H9 (cell line): ENCODE results near the gene CTR9. TPM values are rescaled to one million over a fixed set of nuclear protein-coding genes. Genes with fewer than 3 reads are reported as not detected.

Experiments used
- DNase-seq: peaks from one replicate; pipeline ENCODE4 v3.0.0-alpha.2; 2017
- H2AFZ ChIP-seq: one replicate; pipeline ENCODE4 v1.6.1; 2013; ENCODE audit warnings: mild to moderate bottlenecking, low read length, control low read depth, moderate library complexity
- H2AK5ac ChIP-seq: 2 replicates; pipeline ENCODE4 v1.6.1; 2013; ENCODE audit warnings: low read length, control low read depth, mixed read lengths; ENCODE audit not compliant: insufficient read length
- H2BK120ac ChIP-seq: one replicate; pipeline ENCODE4 v1.6.1; 2013; ENCODE audit warnings: low read depth, mild to moderate bottlenecking, low read length, control low read depth, inconsistent platforms; ENCODE audit not compliant: poor library complexity, severe bottlenecking
- H2BK12ac ChIP-seq: 2 replicates; pipeline ENCODE4 v1.6.1; 2013; ENCODE audit warnings: low read length, control low read depth, mixed read lengths, low read depth; ENCODE audit not compliant: insufficient read length
- H2BK15ac ChIP-seq: 2 replicates; pipeline ENCODE4 v1.6.1; 2013; ENCODE audit warnings: low read depth, low read length, control low read depth
- H2BK20ac ChIP-seq: one replicate; pipeline ENCODE4 v1.6.1; 2013; ENCODE audit warnings: low read depth, mild to moderate bottlenecking, low read length, control low read depth, inconsistent platforms; ENCODE audit not compliant: poor library complexity, severe bottlenecking
- H2BK5ac ChIP-seq: 2 replicates; pipeline ENCODE4 v1.6.1; 2013; ENCODE audit warnings: low read length, control low read depth, mixed read lengths; ENCODE audit not compliant: insufficient read length
- H3K14ac ChIP-seq: 2 replicates; pipeline ENCODE4 v1.6.1; 2013; ENCODE audit warnings: low read length, control low read depth; ENCODE audit not compliant: insufficient read depth
- H3K18ac ChIP-seq: 2 replicates; pipeline ENCODE4 v1.6.1; 2013; ENCODE audit warnings: low read depth, mild to moderate bottlenecking, mixed read lengths, low read length, control low read depth; ENCODE audit not compliant: insufficient read length
- H3K23ac ChIP-seq: 2 replicates; pipeline ENCODE4 v1.6.1; 2013; ENCODE audit warnings: low read length, control low read depth, mixed read lengths, low read depth; ENCODE audit not compliant: insufficient read length
- H3K23me2 ChIP-seq: 2 replicates; pipeline ENCODE4 v1.6.1; 2013; ENCODE audit warnings: low read depth, mild to moderate bottlenecking, mixed read lengths, low read length, control low read depth; ENCODE audit not compliant: insufficient read length, poor library complexity, severe bottlenecking
- H3K27ac ChIP-seq: 2 replicates; pipeline ENCODE4 v1.5.1; 2013; ENCODE audit warnings: low read length, control low read depth, mixed read lengths, low read depth; ENCODE audit not compliant: insufficient read length
- H3K27me3 ChIP-seq: 2 replicates; pipeline ENCODE4 v1.6.1; 2013; ENCODE audit warnings: low read length, control low read depth, inconsistent platforms; ENCODE audit not compliant: insufficient read depth
- H3K4ac ChIP-seq: 2 replicates; pipeline ENCODE4 v1.6.1; 2013; ENCODE audit warnings: low read depth, mild to moderate bottlenecking, control low read depth, inconsistent platforms, low read length, moderate library complexity
- H3K4me1 ChIP-seq: 2 replicates; pipeline ENCODE4 v1.6.1; 2013; ENCODE audit warnings: low read length, control low read depth, inconsistent platforms; ENCODE audit not compliant: insufficient read depth
- H3K4me2 ChIP-seq: 2 replicates; pipeline ENCODE4 v1.6.1; 2013; ENCODE audit warnings: low read length, control low read depth, mixed read lengths; ENCODE audit not compliant: insufficient read length, insufficient read depth
- H3K56ac ChIP-seq: 2 replicates; pipeline ENCODE4 v1.6.1; 2013; ENCODE audit warnings: low read depth, mild to moderate bottlenecking, mixed read lengths, low read length, control low read depth; ENCODE audit not compliant: insufficient read length
- H3K79me1 ChIP-seq: 2 replicates; pipeline ENCODE4 v1.6.1; 2013; ENCODE audit warnings: low read depth, mild to moderate bottlenecking, moderate library complexity, low read length, control low read depth, inconsistent platforms; ENCODE audit not compliant: insufficient read depth, poor library complexity, severe bottlenecking
- H3K79me2 ChIP-seq: 2 replicates; pipeline ENCODE4 v1.6.1; 2013; ENCODE audit warnings: low read length, control low read depth, inconsistent platforms; ENCODE audit not compliant: insufficient read depth
- H3K9ac ChIP-seq: 2 replicates; pipeline ENCODE4 v1.6.1; 2013; ENCODE audit warnings: low read length, control low read depth, mixed read lengths; ENCODE audit not compliant: insufficient read length; ENCODE audit errors: extremely low read depth
- H3K9me3 ChIP-seq: one replicate; pipeline ENCODE4 v1.6.1; 2013; ENCODE audit warnings: low read depth, low read length, inconsistent platforms; ENCODE audit not compliant: control insufficient read depth
- H3T11ph ChIP-seq: one replicate; pipeline ENCODE4 v1.6.1; 2013; ENCODE audit warnings: mild to moderate bottlenecking, low read length, control low read depth, inconsistent platforms
- H4K20me1 ChIP-seq: one replicate; pipeline ENCODE4 v1.6.1; 2013; ENCODE audit not compliant: control insufficient read depth, insufficient read length, insufficient read depth
- H4K5ac ChIP-seq: 2 replicates; pipeline ENCODE4 v1.6.1; 2013; ENCODE audit warnings: low read depth, mild to moderate bottlenecking, mixed read lengths, low read length, control low read depth; ENCODE audit not compliant: insufficient read length
- H4K8ac ChIP-seq: replicated peaks from 2 replicates; pipeline ENCODE4 v1.6.1; 2013; ENCODE audit warnings: low read length, control low read depth, mixed read lengths, low read depth; ENCODE audit not compliant: insufficient read length
- H4K91ac ChIP-seq: 2 replicates; pipeline ENCODE4 v1.6.1; 2013; ENCODE audit warnings: low read depth, mild to moderate bottlenecking, moderate library complexity, mixed read lengths, low read length, control low read depth; ENCODE audit not compliant: insufficient read length
- H3K27ac Mint-ChIP-seq, 3 experiments: 2 replicates in 2 of 3; 3 replicates in 1 of 3; pipeline ENCODE4 v1.8.0; 2020 to 2021; ENCODE audit warnings: mixed read lengths in 3 of 3, mild to moderate bottlenecking in 1 of 3, moderate library complexity in 1 of 3
- H3K27me3 Mint-ChIP-seq: 2 replicates; pipeline ENCODE4 v1.8.0; 2021; ENCODE audit warnings: low read depth, mild to moderate bottlenecking, moderate library complexity, mixed read lengths
- H3K36me3 Mint-ChIP-seq, 3 experiments: 2 replicates in 2 of 3; 3 replicates in 1 of 3; pipeline ENCODE4 v1.8.0; 2020 to 2021; ENCODE audit warnings: low read depth in 3 of 3, mixed read lengths in 3 of 3; ENCODE audit not compliant: insufficient read depth in 1 of 3
- H3K4me1 Mint-ChIP-seq, 2 experiments: 2 replicates each; pipeline ENCODE4 v1.8.0; 2020; ENCODE audit warnings: mixed read lengths in 2 of 2
- H3K4me3 Mint-ChIP-seq, 2 experiments: 2 replicates in 1 of 2; 3 replicates in 1 of 2; pipeline ENCODE4 v1.8.0; 2020 to 2021; ENCODE audit warnings: mild to moderate bottlenecking in 2 of 2, mixed read lengths in 2 of 2, moderate library complexity in 1 of 2
- H3K9me3 Mint-ChIP-seq, 2 experiments: 2 replicates in 1 of 2; 3 replicates in 1 of 2; pipeline ENCODE4 v1.8.0; 2020; ENCODE audit warnings: mild to moderate bottlenecking in 2 of 2, mixed read lengths in 2 of 2, moderate library complexity in 1 of 2
- CTCF ChIP-seq: fragments of 200-600 bp; sonication (generic); conservative IDR thresholded peaks from 3 replicates; pipeline ENCODE4 v1.8.0; 2021; ENCODE audit warnings: antibody characterized with exemption, mild to moderate bottlenecking
- WGBS: extraction: QIAGEN DNeasy Blood & Tissue Kit; methylation state at CpG from one replicate; pipeline ENCODE4 v1.1.7; 2013; ENCODE audit warnings: missing lambda C conversion rate, low lambda C conversion rate, mixed read lengths; ENCODE audit not compliant: insufficient read length; ENCODE audit errors: extremely low coverage; 5-methylcytosine and 5-hydroxymethylcytosine counted together
- total RNA-seq: library from RNA; stranded (reverse); gene quantifications from 2 replicates; pipeline ENCODE4 v1.2.1, GENCODE V29; 2021

CTR9 gene
- total RNA-seq, 1 experiment from 2014 or later, result 37.5 TPM

- no peak for TF ChIP-seq CTCF
- WGBS, result no CpG with 5 or more reads among the region's 13 CpGs
- H3K4me3 Mint-ChIP-seq, result no peak overlapping the region
Observed at GRCh38 chr11:10743354-10744000, 7.6 kb upstream of the CTR9 start.

More at GRCh38 chr11:10743354-10744000, 7.6 kb upstream of the CTR9 start:
- Histone ChIP-seq H3K14ac (no peak overlapping the region), H3K79me2 (no peaks in the 10 kb centered on the region), H4K20me1 (no peaks in the 10 kb centered on the region), H2AFZ (no peak overlapping the region), H3K4ac (no peak overlapping the region), H2AK5ac (no peak overlapping the region), H2BK20ac (no peak overlapping the region), H3K9me3 (no peaks in the 10 kb centered on the region), H3K23me2 (no peaks in the 10 kb centered on the region), H3K79me1 (no peaks in the 10 kb centered on the region), H4K91ac (no peak overlapping the region), H3K56ac (no peak overlapping the region), H2BK15ac (no peak overlapping the region), H3K27me3 (no peaks in the 10 kb centered on the region), H3K18ac (no peak overlapping the region), H3K4me2 (no peak overlapping the region), H2BK5ac (no peak overlapping the region), H3K9ac (no peak overlapping the region), H3K27ac (no peak overlapping the region), H4K5ac (no peak overlapping the region), H2BK12ac (no peak overlapping the region), H3T11ph (no peak overlapping the region), H4K8ac (no peak overlapping the region), H2BK120ac (no peak overlapping the region), H3K23ac (no peak overlapping the region), H3K4me1 (no peaks in the 10 kb centered on the region)
- DNase-seq, result no peak
- H3K4me1 Mint-ChIP-seq, result no peaks in the 10 kb centered on the region
- no peaks in the 10 kb centered on the region for H3K27me3 Mint-ChIP-seq
- no peaks in the 10 kb centered on the region for H3K36me3 Mint-ChIP-seq
- H3K9me3 Mint-ChIP-seq, result no peaks in the 10 kb centered on the region
- no peak overlapping the region for H3K27ac Mint-ChIP-seq
